ENCODE measurements around the gene ANKRD23. TPM values are rescaled to one million over a fixed set of nuclear protein-coding genes. Genes with fewer than 3 reads are reported as not detected.

The ANKRD23 gene
- total RNA-seq, 1 donor from 2014 or later, result 7.3 TPM

GRCh38 chr2:96830044-96830562 is 13.7 kb downstream of the ANKRD23 start:
- no peak overlapping the region for H3K27ac Mint-ChIP-seq
- CTCF ChIA-PET, result no interaction called here

GRCh38 chr2:96828874-96829273 is 14.9 kb downstream of the ANKRD23 start:
- ChIA-PET POLR2A (no interaction called here), CTCF (no interaction called here)
- Mint-ChIP-seq H3K4me1 (peaks cover 14% of the 10 kb centered on the region), H3K4me3 (no peak overlapping the region), H3K9me3 (no peaks in the 10 kb centered on the region), H3K36me3 (ENCODE audit: low read depth) (peaks cover 86% of the 10 kb centered on the region), H3K27ac (no peak overlapping the region), H3K27me3 (no peaks in the 10 kb centered on the region)
- ATAC-seq (ENCODE audit: low read depth), result no peak
- no peak for DNase-seq
- TF ChIP-seq CTCF (IDR thresholded peaks at IDR 0.05), result no peak
- intact Hi-C loops (cut with micrococcal nuclease), result no loop called here

More at GRCh38 chr2:96830044-96830562, 13.7 kb downstream of the ANKRD23 start:
- H3K4me3 Mint-ChIP-seq, result no peak overlapping the region
- H3K36me3 Mint-ChIP-seq (ENCODE audit: low read depth), result peaks cover 87% of the 10 kb centered on the region
- no peaks in the 10 kb centered on the region for H3K9me3 Mint-ChIP-seq
- H3K4me1 Mint-ChIP-seq, result peaks cover 11% of the 10 kb centered on the region
- ATAC-seq (ENCODE audit: low read depth) (no peak), DNase-seq (no peak)
- no peaks in the 10 kb centered on the region for H3K27me3 Mint-ChIP-seq
- intact Hi-C loops (cut with micrococcal nuclease), result no loop called here
- no peak for TF ChIP-seq CTCF (IDR thresholded peaks at IDR 0.05)
- POLR2A ChIA-PET, result interaction anchor here (0.7 kb wide), 1 partner anchor 12 kb away, joined by 4 read pairs; no protein-coding TSS in a partner anchor

GRCh38 chr2:96828436-96828835 is 15.4 kb downstream of the ANKRD23 start:
- no peaks in the 10 kb centered on the region for H3K27me3 Mint-ChIP-seq
- H3K27ac Mint-ChIP-seq, result no peak overlapping the region
- CTCF ChIA-PET, result no interaction called here
- H3K4me3 Mint-ChIP-seq, result no peak overlapping the region
- no peaks in the 10 kb centered on the region for H3K9me3 Mint-ChIP-seq
- intact Hi-C loops (cut with micrococcal nuclease), result no loop called here
- peaks cover 85% of the 10 kb centered on the region for H3K36me3 Mint-ChIP-seq (ENCODE audit: low read depth)
- ATAC-seq (ENCODE audit: low read depth), result no peak
- POLR2A ChIA-PET, result no interaction called here
- DNase-seq, result no peak
- H3K4me1 Mint-ChIP-seq, result peaks cover 10% of the 10 kb centered on the region
- no peak for TF ChIP-seq CTCF (IDR thresholded peaks at IDR 0.05)

GRCh38 chr2:96826546-96827278 is 17.1 kb downstream of the ANKRD23 start:
- peaks cover 76% of the 10 kb centered on the region for H3K36me3 Mint-ChIP-seq (ENCODE audit: low read depth)
- no peak overlapping the region for H3K27ac Mint-ChIP-seq
- H3K27me3 Mint-ChIP-seq, result no peaks in the 10 kb centered on the region
- H3K9me3 Mint-ChIP-seq, result no peaks in the 10 kb centered on the region
- H3K4me3 Mint-ChIP-seq, result no peak overlapping the region
- DNase-seq (no peak), ATAC-seq (ENCODE audit: low read depth) (no peak)
- POLR2A ChIA-PET, result no interaction called here
- CTCF ChIA-PET, result no interaction called here
- no peak for TF ChIP-seq CTCF (IDR thresholded peaks at IDR 0.05)
- peaks cover 5% of the 10 kb centered on the region for H3K4me1 Mint-ChIP-seq
- intact Hi-C loops (cut with micrococcal nuclease), result no loop called here

GRCh38 chr2:96825057-96825456 is 18.8 kb downstream of the ANKRD23 start:
- ATAC-seq (ENCODE audit: low read depth) (no peak), DNase-seq (no peak)
- Mint-ChIP-seq H3K4me1 (peaks cover 20% of the 10 kb centered on the region), H3K36me3 (ENCODE audit: low read depth) (peaks cover 73% of the 10 kb centered on the region), H3K4me3 (no peak overlapping the region), H3K27ac (no peak overlapping the region), H3K27me3 (no peaks in the 10 kb centered on the region), H3K9me3 (no peaks in the 10 kb centered on the region)
- intact Hi-C loops (cut with micrococcal nuclease), result no loop called here
- TF ChIP-seq CTCF (IDR thresholded peaks at IDR 0.05), result no peak
- POLR2A ChIA-PET, result no interaction called here
- CTCF ChIA-PET, result no interaction called here

Data from activated B cell treated with CpG ODN at 0.5 μM for 24 hours (primary cell).